HK-2 (cell line): ENCODE measurements around the gene BHLHA9.
"Not testable (repeated sequence)": the region's sequence is repeated elsewhere in the genome, so short reads cannot be mapped to it uniquely, and the experiment has no call there.

ENCODE experiments used
- DNase-seq: peaks from one replicate; pipeline ENCODE4 v3.0.0-alpha.2; 2018; ENCODE audit not compliant: unreplicated experiment

The BHLHA9 gene

DNA sequence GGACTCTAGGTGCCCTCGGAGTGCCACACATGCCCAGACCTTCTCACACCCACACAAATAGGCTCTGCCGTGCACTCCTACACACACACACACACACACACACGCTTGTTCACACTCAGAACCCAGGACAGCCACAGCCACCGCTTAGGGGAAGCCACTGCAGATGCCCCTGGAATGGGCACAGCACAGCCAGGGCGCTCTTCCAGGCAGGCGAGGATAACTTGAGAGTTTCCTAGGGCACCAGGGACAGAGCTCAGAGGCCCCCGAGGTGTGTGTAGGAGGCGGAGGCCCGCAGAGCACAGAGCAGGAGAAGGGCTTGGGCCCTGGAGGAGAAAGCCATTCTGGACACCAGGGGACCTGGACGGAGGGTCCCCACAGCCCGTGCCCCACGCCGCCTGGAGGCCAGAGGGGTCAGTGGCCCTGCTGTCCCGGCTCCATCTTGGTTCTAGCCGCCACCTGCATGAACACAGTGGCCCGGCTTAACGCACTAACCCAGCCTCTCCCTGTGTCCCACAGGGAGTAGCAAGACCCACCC lies 30.2 kb downstream of the BHLHA9 start:
- no peak for DNase-seq

DNA sequence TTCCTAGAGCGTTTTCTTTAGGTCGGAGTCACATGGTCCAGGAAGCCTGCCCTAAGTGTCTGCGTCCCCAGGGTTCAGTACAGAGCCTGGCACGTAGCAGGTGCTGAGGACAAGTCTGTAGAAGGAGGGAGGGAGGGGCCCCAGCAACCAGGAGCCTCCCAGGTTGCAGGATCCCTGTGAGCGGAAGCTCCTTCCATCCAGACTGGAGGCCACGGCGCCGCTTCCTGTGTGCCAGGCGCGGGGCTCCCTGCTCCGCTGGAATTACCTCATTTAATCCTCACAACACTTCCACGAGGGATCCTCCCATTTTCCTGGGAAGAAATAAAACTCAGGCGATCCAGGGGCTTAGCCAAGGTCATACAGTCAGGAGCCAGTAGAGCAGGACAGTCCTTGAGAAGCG lies 31.3 kb downstream of the BHLHA9 start:
- no peak for DNase-seq

- DNase-seq, result no peak
Observed at GRCh38 chr17:1302761-1303160, 32.5 kb downstream of the BHLHA9 start.

DNA sequence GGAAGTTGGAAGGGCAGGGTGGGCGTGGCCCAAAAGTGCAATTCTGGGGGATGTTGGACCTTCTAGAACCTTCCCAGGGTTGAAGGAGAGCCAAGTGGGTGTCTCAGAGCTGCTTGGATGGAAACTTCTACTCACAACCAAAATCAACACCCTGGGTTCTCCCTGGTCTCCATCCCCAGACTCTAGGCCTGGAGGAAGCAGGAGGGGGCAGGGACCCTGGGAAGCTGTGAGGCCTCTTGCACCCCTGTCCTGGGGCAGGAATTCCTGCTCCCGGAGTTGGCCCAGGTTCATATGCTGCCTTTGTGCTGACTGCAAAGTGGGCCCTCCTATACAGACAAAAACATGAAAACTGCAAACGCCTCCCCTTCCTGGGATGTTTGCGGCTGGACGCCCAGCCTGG lies 34.3 kb downstream of the BHLHA9 start:
- no peak for DNase-seq

DNA sequence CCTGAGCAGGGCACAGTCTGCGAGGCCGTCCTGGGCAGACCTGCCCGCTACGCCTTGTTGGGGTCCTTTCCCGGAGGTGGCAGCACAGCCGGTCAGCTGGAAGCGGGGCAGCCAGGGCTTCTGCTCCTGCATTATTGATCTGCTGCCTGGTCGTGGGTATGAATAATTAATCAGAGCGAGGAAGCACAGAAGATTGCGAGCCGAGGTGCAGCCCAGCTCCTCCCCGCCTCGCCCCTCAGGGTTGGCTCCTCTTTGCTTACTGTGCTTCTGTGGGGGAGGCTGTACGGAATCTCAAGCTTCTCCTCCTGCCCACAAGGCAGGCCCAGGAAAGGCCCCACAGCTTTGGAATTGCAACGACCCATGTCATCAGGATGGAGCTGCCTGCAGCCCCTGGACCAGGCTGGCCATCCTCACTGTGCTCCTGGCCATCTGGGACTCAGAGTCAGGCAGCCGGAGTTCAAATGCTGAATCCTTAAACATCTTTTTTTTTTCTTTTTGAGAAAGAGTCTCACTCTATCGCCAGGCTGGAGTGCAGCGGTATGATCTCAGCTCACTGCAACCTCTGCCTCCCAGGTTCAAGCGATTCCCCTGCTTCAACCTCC lies 34.8 kb downstream of the BHLHA9 start:
- DNase-seq, result no peak

GRCh38 chr17:1307829-1308228 lies 37.6 kb downstream of the BHLHA9 start:
- DNase-seq, result not testable (repeated sequence)

DNA sequence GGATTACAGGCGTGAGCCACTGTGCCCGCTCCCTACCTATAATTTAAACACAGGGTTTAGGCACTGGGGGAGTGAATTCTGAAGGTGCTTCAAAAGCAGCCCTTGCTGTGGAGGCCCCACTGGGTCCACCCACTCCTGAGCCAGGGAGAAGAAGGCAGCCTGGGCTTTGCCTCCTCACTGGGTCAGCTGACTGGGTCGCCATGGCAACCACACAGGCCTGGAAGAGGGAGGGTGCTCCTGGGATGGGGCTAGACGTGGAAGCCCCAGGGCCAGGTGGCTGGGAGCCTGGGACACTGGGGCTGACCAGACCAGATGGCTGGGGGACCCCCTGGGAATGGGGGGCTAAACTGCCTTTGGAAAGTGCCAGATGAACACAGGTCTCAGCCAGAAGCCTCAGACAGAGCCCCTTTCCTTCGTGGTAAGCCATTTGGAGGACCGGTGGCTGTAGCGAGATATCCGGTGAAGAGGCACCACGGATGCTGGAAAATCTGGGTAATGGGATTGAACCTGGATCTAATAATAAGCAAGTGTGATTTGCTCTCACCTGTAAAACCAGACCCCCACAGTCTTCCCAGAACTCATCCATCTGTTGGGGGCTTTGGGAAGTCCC lies 42.1 kb downstream of the BHLHA9 start:
- DNase-seq, result no peak

GRCh38 chr17:1313270-1314005 lies 43.2 kb downstream of the BHLHA9 start:
- DNase-seq, result no peak

- DNase-seq, result no peak
Observed at GRCh38 chr17:1315409-1315808, 45.2 kb downstream of the BHLHA9 start.

- DNase-seq, result no peak
Observed at GRCh38 chr17:1315891-1316403, 45.7 kb downstream of the BHLHA9 start.
